ENCODE data around the gene GPR85. TPM values are rescaled to one million over a fixed set of nuclear protein-coding genes. Genes with fewer than 3 reads are reported as not detected.

The GPR85 gene
- total RNA-seq, 2 experiments from 2014 or later = not detected

Other genes starting within 250 kb of the GPR85 start
- gene SMIM30, start 31.7 kb upstream of the GPR85 start, total RNA-seq = 10 to 100 TPM; 54.1 to 56.8 TPM